ENCODE measurements around the gene FOXF1.

Gene FOXF1

GRCh38 chr16:86499889-86500707 is 10.2 kb upstream of the FOXF1 start:
- TF ChIP-seq, protein P1, sequence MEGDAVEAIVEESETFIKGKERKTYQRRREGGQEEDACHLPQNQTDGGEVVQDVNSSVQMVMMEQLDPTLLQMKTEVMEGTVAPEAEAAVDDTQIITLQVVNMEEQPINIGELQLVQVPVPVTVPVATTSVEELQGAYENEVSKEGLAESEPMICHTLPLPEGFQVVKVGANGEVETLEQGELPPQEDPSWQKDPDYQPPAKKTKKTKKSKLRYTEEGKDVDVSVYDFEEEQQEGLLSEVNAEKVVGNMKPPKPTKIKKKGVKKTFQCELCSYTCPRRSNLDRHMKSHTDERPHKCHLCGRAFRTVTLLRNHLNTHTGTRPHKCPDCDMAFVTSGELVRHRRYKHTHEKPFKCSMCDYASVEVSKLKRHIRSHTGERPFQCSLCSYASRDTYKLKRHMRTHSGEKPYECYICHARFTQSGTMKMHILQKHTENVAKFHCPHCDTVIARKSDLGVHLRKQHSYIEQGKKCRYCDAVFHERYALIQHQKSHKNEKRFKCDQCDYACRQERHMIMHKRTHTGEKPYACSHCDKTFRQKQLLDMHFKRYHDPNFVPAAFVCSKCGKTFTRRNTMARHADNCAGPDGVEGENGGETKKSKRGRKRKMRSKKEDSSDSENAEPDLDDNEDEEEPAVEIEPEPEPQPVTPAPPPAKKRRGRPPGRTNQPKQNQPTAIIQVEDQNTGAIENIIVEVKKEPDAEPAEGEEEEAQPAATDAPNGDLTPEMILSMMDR (IDR thresholded peaks at IDR 0.05; ENCODE audit: insufficient read depth, low read depth, low read length, missing control alignments): no peak
- DNase-seq (ENCODE audit: low read depth): no peak
- no peak overlapping the region for H3K4me3 ChIP-seq (ENCODE audit: low read length)

DNA sequence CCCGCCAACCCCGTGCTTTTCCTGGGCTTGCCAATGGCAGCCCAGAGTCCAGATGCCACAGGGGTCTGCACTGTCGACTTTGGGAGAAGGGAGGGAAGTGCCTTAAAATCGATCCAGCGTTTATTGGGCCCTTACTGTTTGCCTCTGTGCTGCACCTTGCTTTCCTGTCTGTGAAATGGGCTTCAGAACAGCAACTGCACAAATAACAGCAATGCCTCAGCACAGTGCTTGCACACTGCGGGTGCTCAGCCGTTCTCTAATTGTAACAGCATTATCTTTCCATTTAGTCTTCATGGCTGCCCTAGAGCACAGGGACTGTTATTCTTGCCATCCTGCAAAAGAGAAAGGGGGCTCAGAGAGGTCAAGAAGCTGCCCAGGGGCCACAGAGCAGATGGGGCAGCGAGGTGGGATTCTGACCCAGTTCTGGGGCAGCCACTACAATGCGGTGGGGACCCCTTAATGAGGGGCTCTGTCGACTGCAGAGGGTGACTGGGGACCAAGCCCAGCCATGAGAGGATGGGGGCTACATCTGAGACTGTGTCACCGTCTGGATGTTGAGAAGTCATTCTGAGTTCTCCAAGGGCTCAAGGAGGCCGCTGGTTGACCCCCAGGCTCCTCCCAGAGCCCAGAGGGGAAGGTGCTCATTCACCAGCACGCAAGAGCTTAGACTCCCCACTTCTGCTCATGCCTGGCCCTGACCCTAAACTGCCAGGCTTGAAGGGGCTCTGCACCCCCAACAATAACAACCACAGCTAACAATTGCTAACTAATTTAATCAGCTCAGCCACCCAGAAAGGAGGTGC is 9.4 kb upstream of the FOXF1 start:
- TF ChIP-seq, protein P1 (IDR thresholded peaks at IDR 0.05; ENCODE audit: insufficient read depth, low read depth, low read length, missing control alignments): no peak
- no peak for DNase-seq (ENCODE audit: low read depth)
- H3K4me3 ChIP-seq (ENCODE audit: low read length): no peak overlapping the region

DNA sequence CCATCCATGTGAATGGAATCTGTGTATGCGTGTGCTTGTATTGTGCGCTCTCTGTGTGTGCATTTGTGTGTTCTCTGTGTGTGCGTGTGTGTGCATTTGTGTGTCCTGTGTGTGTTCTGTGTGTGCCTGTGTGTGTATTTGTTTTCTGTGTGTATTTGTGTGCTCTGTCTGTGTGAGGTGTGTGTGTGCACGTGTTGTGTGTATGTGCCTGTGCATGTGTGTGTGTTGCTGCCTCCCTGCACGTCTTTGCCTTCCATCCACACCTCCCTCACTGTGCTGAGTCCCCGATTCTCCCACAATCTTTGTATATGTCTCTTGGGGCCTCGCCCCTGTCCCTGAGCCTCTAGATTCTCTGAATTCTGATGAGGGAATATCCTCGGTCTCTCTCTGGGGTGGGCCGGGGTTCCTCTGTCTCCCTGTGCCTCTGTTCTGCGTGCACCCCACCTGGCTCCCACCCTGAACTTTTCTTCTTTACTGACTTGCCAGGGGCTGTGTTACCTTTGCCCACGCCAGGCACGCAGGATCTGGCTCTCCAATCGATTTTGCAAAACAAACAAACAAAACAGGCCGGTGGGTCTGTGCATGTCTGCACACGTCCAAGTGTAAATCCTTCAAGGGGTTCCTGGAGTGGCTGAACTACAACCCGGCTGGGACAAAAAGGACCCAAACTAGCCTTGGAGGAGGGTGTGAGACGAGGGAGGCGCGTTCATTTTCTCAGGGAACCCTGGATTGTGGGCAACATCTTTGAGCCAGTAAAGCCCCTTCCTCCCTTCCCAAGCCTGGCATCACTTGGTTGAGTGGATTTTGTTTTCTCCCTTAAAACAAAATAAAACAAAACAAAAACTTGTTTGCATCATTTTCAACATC is 8.1 kb upstream of the FOXF1 start:
- H3K4me3 ChIP-seq (ENCODE audit: low read length): no peak overlapping the region
- TF ChIP-seq, protein P1 (IDR thresholded peaks at IDR 0.05; ENCODE audit: insufficient read depth, low read depth, low read length, missing control alignments): no peak
- no peak for DNase-seq (ENCODE audit: low read depth)

- H3K4me3 ChIP-seq (ENCODE audit: low read length): no peak overlapping the region
- no peak for DNase-seq (ENCODE audit: low read depth)
- TF ChIP-seq, protein P1 (IDR thresholded peaks at IDR 0.05; ENCODE audit: insufficient read depth, low read depth, low read length, missing control alignments): no peak
These were observed 7.2 kb upstream of the FOXF1 start for GRCh38 chr16:86502856-86503748.

GRCh38 chr16:86503830-86504229 is 6.5 kb upstream of the FOXF1 start:
- TF ChIP-seq, protein P1 (IDR thresholded peaks at IDR 0.05; ENCODE audit: insufficient read depth, low read depth, low read length, missing control alignments): no peak
- DNase-seq (ENCODE audit: low read depth): no peak
- no peak overlapping the region for H3K4me3 ChIP-seq (ENCODE audit: low read length)
